IPS-18c (cell line): ENCODE measurements around the gene ERLIN1.

ENCODE experiments used
- H3K4me3 ChIP-seq: 2 replicates; pipeline ENCODE4 v1.7.0; 2013; ENCODE audit warnings: low read depth, mild to moderate bottlenecking, low read length, moderate library complexity; ENCODE audit not compliant: insufficient read depth
- H3K9me3 ChIP-seq: one replicate; pipeline ENCODE4 v1.6.1; 2013; ENCODE audit warnings: mild to moderate bottlenecking, low read length, moderate library complexity; ENCODE audit not compliant: control insufficient read depth, insufficient read depth

ERLIN1 gene

DNA sequence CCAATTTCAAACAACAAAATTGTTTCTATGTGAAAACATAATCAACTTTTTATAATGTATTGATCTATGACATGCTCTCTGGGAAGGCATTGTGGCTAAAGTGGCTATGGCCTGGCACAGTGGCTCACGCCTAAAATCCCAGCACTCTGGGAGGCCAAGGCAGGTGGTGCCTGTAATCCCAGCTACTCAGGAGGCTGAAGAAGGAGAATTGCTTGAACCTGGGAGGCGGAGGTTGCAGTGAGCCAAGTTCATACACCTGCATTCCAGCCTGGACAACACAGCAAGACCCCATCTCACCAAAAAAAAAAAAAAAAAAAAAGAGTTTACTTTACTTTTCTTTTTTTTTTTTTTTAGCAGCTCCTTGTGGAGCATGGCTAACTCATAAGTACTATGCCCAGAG is 65.3 kb downstream of the ERLIN1 start:
- Histone ChIP-seq H3K4me3 (no peak overlapping the region), H3K9me3 (no peaks in the 10 kb centered on the region)

- H3K4me3 ChIP-seq: no peak overlapping the region
- no peaks in the 10 kb centered on the region for H3K9me3 ChIP-seq
Measured at GRCh38 chr10:100119726-100120125, 66.1 kb downstream of the ERLIN1 start.

GRCh38 chr10:100114976-100115770 is 70.7 kb downstream of the ERLIN1 start:
- Histone ChIP-seq H3K9me3 (no peaks in the 10 kb centered on the region), H3K4me3 (no peak overlapping the region)

DNA sequence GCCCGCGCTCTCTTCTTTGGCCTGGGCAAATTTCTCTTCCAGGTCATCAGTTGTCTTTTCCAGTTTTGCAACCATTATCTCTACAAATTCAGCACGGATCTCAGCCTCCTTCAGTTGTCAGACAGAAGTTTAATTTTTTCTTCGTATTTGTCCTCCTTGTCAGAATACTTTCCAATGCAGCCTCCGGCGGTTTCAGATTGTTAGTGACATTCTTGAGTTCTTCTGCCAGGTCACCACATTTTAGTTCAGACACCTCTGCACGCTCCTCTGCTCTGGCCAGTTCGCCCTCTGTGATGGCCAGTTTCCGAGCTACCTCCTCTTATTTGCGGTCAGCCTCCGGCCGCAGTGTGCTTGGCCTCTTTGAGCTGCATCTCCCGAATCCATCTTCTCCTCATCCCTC is 71.4 kb downstream of the ERLIN1 start:
- Histone ChIP-seq H3K4me3 (no peak overlapping the region), H3K9me3 (no peaks in the 10 kb centered on the region)

DNA sequence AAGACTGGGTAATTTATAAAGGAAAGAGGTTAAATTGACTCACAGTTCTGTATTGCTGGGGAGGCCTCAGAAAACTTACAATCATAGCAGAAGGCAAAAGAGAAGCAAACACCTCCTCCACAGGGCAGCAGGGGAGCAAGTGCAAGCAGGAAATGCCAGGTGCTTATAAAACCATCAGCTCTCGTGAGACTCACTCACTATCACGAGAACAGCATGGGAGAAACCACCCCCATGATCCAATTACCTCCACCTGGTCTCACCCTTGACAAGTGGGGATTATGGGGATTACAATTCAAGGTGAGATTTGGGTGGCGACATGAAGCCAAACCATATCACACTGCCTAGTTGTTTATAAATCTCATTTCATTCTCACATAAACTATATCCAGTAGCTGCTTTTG is 76.2 kb downstream of the ERLIN1 start:
- no peak overlapping the region for H3K4me3 ChIP-seq

DNA sequence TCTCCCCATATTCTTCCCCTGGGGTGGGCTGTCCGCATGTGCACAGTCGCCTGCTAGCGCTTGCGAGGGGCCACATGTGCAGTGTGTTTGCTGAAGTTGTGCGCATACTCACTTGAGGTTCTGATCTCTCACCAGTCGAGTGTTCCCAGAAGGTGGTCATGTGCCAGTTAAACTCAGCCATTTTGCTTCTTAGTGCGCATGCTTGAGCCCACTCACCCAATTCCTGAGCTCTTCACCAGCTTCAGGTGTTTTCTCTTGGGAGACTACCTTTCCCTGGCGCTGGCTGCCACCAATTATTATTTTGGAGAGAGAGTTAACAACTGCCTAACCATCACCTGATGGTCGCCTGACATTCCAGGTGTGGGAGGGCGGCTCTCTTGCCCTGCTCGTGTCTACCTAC is 79.0 kb downstream of the ERLIN1 start:
- H3K9me3 ChIP-seq: no peaks in the 10 kb centered on the region
- H3K4me3 ChIP-seq: no peak overlapping the region

More for the DNA sequence above, 76.2 kb downstream of the ERLIN1 start:
- no peaks in the 10 kb centered on the region for H3K9me3 ChIP-seq

DNA sequence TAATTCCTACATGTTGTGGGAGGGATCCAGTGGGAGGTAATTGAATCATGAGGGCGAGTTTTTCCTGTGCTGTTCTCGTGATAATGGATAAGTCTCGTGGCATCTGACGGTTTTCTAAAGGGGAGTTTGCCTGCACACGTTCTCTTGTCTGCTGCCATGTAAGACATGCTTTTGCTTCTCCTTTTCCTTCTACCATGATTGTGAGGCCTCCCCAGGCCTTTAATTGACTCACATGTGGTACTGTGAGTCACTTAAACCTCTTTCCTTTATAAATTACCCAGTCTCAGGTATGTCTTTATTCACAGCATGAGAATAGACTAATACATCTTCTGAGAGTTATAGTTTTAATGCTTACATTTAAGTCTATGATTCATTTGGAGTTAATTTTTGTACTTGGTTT is 81.5 kb downstream of the ERLIN1 start:
- no peak overlapping the region for H3K4me3 ChIP-seq
- no peaks in the 10 kb centered on the region for H3K9me3 ChIP-seq

DNA sequence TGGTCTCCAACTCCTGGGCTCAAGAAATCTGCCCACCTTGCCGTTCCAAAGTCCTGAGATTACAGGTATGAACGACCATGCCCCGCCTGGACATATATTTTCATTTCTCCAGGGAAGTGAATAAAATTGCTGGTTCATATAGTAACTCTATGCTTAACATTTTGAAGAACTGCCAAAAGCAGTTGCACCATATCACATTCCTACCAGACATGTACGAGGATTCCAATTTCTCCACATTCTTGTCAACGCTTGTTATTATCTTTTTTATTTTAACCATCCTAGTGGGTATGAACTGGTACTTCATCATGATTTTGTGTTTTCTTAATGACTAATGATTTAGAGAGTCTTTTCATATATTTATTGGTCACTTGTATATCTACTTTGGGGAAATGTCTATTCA is 82.2 kb downstream of the ERLIN1 start:
- no peak overlapping the region for H3K4me3 ChIP-seq

DNA sequence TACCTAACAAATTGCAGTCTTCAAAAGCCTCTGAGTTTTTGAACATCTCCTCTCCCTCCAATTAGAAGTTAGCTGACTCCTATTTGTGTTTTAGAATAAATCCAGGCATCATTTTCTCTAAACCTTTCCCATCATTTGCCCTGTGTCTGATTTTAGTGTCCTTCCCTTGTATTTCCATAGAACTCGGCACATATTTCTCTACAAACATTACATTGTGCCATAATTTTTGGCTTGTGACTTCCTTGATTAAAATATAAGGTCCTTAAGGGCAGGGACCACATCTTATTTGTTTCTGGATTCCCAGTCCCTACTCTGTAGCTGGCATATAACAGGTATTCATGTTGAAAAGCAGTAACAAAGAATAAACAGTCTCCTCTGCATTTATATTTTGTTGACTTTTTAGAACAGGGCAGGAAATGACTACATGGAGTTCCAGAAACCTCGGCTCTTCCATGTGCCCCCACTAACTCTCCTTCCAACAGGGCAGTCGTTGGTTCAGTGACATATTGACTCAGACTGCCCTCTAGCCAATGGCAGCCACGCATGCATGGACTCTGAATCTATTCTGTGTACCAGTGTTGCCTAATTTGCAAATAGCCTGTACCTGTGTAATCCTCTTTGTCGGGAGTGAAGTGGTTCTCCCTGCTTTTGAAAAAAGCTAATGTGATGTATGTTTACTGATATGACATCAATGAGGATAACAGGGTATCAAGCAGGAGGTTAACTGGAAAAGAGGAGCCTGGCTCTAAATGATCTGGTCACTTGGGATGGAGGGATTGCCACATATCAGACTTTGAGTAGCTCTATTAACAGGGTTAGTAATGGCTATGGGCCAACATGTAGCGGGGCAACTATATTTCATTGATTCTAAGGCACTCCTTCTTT is 84.4 kb downstream of the ERLIN1 start:
- no peaks in the 10 kb centered on the region for H3K9me3 ChIP-seq
- H3K4me3 ChIP-seq: no peak overlapping the region

More for the DNA sequence above, 82.2 kb downstream of the ERLIN1 start:
- H3K9me3 ChIP-seq: no peaks in the 10 kb centered on the region

DNA sequence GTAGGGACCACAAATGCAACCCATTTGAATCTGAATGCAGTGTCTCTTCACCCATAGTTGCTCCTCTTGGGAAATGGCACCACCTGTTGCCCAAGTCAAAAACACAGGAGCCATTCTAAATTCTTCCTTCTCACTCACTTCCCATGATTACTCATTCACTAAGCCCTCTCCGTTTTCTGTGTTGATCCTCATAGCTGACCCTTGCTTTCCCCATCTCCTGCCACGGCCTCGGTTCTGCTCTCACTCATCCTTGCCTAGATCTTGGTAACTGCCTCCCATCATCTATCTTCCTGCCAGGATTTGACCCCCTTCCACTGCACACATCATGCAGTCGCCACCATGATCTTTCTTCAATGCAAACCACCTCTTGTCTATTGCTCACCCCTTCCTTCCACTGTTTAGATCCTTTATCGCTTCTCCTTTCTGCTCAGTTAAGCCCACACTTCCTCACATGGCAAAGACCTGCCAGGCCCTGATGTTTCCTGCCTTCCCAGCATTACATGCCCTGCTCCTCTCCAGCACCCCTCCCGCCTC is 85.1 kb downstream of the ERLIN1 start:
- H3K9me3 ChIP-seq: no peaks in the 10 kb centered on the region
- H3K4me3 ChIP-seq: no peak overlapping the region
